Fibroblast of mammary gland (primary cell): ENCODE measurements around the gene CD2AP.
"Not testable (repeated sequence)": the region's sequence is repeated elsewhere in the genome, so short reads cannot be mapped to it uniquely, and the experiment has no call there.

Experiments
- DNase-seq: peaks from one replicate; pipeline ENCODE4 v3.0.0-alpha.2; 2010; ENCODE audit warnings: low read depth
- H3K4me3 ChIP-seq: 2 replicates; pipeline ENCODE4 v1.5.1; 2011; ENCODE audit warnings: low read depth, mild to moderate bottlenecking, low read length, moderate library complexity; ENCODE audit not compliant: control insufficient read depth
- CTCF ChIP-seq: conservative IDR thresholded peaks from 2 replicates; pipeline ENCODE4 v1.5.1; 2011; ENCODE audit warnings: low read depth, low read length, inconsistent platforms; ENCODE audit not compliant: control insufficient read depth, insufficient read depth

CD2AP gene

GRCh38 chr6:47647188-47647587 is 169.6 kb downstream of the CD2AP start:
- no peak overlapping the region for H3K4me3 ChIP-seq
- DNase-seq = no peak
- no peak for TF ChIP-seq CTCF

GRCh38 chr6:47647626-47648025 is 170.0 kb downstream of the CD2AP start:
- not testable (repeated sequence) for DNase-seq, H3K4me3 ChIP-seq

- no peak for TF ChIP-seq CTCF
- no peak for DNase-seq
- no peak overlapping the region for H3K4me3 ChIP-seq
Observed at GRCh38 chr6:47648031-47648430, 170.4 kb downstream of the CD2AP start.

GRCh38 chr6:47650553-47651432 is 173.2 kb downstream of the CD2AP start:
- DNase-seq = no peak
- TF ChIP-seq CTCF = no peak
- no peak overlapping the region for H3K4me3 ChIP-seq

- peak; percentile 74 for DNase-seq
- no peak overlapping the region for H3K4me3 ChIP-seq
- TF ChIP-seq CTCF = no peak
Observed at GRCh38 chr6:47651505-47651944, 173.9 kb downstream of the CD2AP start.

GRCh38 chr6:47653706-47654105 is 176.1 kb downstream of the CD2AP start:
- no peak overlapping the region for H3K4me3 ChIP-seq
- DNase-seq = no peak
- TF ChIP-seq CTCF = no peak

- DNase-seq = peak; percentile 40
- TF ChIP-seq CTCF = no peak
- H3K4me3 ChIP-seq = no peak overlapping the region
Observed at GRCh38 chr6:47654255-47654654, 176.7 kb downstream of the CD2AP start.
